Sigmoid colon (tissue), 7 donors: Measurements from ENCODE around the gene HDAC4. TPM values are rescaled to one million over a fixed set of nuclear protein-coding genes. Genes with fewer than 3 reads are reported as not detected.

ENCODE experiments used
- DNase-seq: peaks from one replicate; pipeline ENCODE4 v3.0.0-alpha.2; 2019
- H3K27ac ChIP-seq, 4 donors: fragments of 200-600 bp; sonication (generic); one replicate each; pipeline ENCODE4 v1.5.1; 2016 to 2019; ENCODE audit warnings: mild to moderate bottlenecking in 1 of 4
- H3K27me3 ChIP-seq, 3 donors: fragments of 200-600 bp; sonication (generic); one replicate each; pipeline ENCODE4 v1.5.1; 2019; ENCODE audit warnings: mild to moderate bottlenecking in 1 of 3
- H3K36me3 ChIP-seq, 4 donors: fragments of 200-600 bp; sonication (generic); one replicate each; pipeline ENCODE4 v1.5.1; 2016 to 2019
- H3K4me1 ChIP-seq, 4 donors: fragments of 200-600 bp; sonication (generic); one replicate each; pipeline ENCODE4 v1.5.1; 2017 to 2019
- H3K4me3 ChIP-seq, 4 donors: fragments of 200-600 bp; sonication (generic); one replicate each; pipeline ENCODE4 v1.5.1; 2017 to 2019; ENCODE audit warnings: mild to moderate bottlenecking in 2 of 4, moderate library complexity in 1 of 4
- H3K9me3 ChIP-seq, 4 donors: fragments of 200-600 bp in 3 of 4; sonication (generic) in 3 of 4; one replicate each; pipeline versions ENCODE4 v1.5.1 to v1.6.1; 2013 to 2019
- EP300 ChIP-seq, 4 donors: sonication (generic); formaldehyde crosslinking; IDR thresholded peaks; one replicate each; pipeline ENCODE4 v1.6.1; 2017; ENCODE audit warnings: antibody characterized with exemption in 4 of 4
- POLR2A ChIP-seq, 2 donors: fragments of 450-650 bp; IDR thresholded peaks; one replicate each; pipeline ENCODE4 v1.6.1; 2016; ENCODE audit warnings: antibody characterized with exemption in 2 of 2, mild to moderate bottlenecking in 2 of 2, moderate library complexity in 2 of 2
- POLR2AphosphoS5 ChIP-seq, 4 donors: sonication (generic); formaldehyde crosslinking; IDR thresholded peaks; one replicate each; pipeline ENCODE4 v1.6.1; 2017; ENCODE audit warnings: antibody characterized with exemption in 4 of 4
- WGBS, 2 donors: extraction: QIAGEN DNeasy Blood & Tissue Kit; methylation state at CpG; one replicate each; pipeline ENCODE4 v1.1.7; 2013; 5-methylcytosine and 5-hydroxymethylcytosine counted together
- intact Hi-C: fragments of 100-400 bp; cut with DNase I; formaldehyde crosslinking; loops from one replicate; pipeline ENCODE4 v1.15.1; 2023
- polyA plus RNA-seq, 3 donors: library from polyadenylated mRNA; stranded (reverse); fragments of 200-250 nt; gene quantifications; one replicate each; pipeline ENCODE4 v1.2.3, GENCODE V29; 2013
- total RNA-seq, 4 donors: library from RNA; depleted of rRNA; stranded (reverse); fragments of >200 nt; gene quantifications; one replicate each; pipeline ENCODE4 v1.1.0, GENCODE V29; 2016
- TF ChIP-seq, protein P1 (sequence below), 4 experiments: fragments of 450-650 bp in 3 of 4; fragments of 200-600 bp in 1 of 4; IDR thresholded peaks; one replicate each; pipeline ENCODE4 v1.5.1; 2016 to 2019; ENCODE audit warnings: antibody characterized with exemption in 4 of 4, mild to moderate bottlenecking in 3 of 4, moderate library complexity in 2 of 4
- donor health status: healthy with polysubstance abuse.
- donor health status: Bipolar disorder and iron deficiency.
- donor health status: healthy.

Gene HDAC4
- total and polyA plus RNA-seq, 7 donors = 1.8 to 196 (median 77.0) TPM

DNA sequence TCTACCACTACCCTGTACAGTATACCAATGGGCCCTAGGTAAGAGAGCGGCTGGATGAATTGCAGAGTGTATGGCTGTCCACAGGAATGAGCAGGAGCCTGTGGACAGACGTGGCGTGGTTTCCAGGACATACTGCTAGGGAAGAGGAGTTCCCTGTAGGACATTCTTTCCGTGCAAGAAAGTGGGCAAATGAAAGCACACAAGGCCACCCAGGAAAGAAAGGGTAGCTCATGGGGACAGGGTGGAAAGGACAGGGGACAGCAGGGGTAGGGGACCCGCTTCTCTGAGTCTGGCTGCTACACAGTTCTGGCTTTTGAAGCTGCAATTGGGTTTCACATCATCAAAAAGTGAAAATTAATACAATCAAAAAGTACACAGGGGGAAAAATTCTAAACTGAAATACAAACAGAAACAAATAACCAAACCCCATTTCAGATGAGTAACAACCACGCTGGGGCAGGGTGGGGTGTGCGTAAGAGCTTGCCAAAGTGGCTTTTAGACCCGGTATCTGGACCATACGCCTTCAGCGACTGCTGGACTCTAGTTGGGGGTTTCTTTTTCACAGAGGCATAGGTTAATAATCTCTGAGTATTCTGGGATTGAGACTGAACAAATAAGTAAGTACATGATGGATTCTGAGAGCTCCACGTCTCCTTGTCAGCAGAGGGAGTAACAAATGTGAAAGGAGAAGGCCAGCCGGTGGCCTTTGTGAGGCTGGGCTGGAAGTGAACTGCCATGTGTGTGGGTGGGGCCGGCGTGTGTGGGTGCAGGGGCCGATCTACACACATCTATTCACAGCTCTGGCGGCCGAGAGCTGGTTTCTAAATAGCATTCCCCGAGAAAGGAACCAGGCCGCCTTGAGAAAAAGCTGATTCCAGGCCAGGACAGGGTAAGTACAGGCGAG is 84.0 kb downstream of the HDAC4 start:
- Histone ChIP-seq H3K27ac (peak overlapping the region; percentile 77 to 97 (median 96)), H3K4me1 (peaks cover 0 to 84% (median 68%) of the 10 kb centered on the region in 4 donors), H3K4me3 (peak overlapping the region in 2 of 4 donors; percentile 5 to 12), H3K27me3 (no peaks in the 10 kb centered on the region), H3K36me3 (no peaks in the 10 kb centered on the region), H3K9me3 (no peaks in the 10 kb centered on the region)
- intact Hi-C loops = no loop called here
- TF ChIP-seq, protein P1, sequence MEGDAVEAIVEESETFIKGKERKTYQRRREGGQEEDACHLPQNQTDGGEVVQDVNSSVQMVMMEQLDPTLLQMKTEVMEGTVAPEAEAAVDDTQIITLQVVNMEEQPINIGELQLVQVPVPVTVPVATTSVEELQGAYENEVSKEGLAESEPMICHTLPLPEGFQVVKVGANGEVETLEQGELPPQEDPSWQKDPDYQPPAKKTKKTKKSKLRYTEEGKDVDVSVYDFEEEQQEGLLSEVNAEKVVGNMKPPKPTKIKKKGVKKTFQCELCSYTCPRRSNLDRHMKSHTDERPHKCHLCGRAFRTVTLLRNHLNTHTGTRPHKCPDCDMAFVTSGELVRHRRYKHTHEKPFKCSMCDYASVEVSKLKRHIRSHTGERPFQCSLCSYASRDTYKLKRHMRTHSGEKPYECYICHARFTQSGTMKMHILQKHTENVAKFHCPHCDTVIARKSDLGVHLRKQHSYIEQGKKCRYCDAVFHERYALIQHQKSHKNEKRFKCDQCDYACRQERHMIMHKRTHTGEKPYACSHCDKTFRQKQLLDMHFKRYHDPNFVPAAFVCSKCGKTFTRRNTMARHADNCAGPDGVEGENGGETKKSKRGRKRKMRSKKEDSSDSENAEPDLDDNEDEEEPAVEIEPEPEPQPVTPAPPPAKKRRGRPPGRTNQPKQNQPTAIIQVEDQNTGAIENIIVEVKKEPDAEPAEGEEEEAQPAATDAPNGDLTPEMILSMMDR (IDR thresholded peaks at IDR 0.05) = no peak
- no peak for TF ChIP-seq EP300 (IDR thresholded peaks at IDR 0.05)
- peak in 3 of 4 donors; percentile 48 to 64 (median 55) for TF ChIP-seq POLR2AphosphoS5 (IDR thresholded peaks at IDR 0.05)
- peak in 1 of 2 donors; percentile 32 for TF ChIP-seq POLR2A (IDR thresholded peaks at IDR 0.05)
- WGBS, 2 donors = 80 to 85% methylated on average over 20 of the region's 20 CpGs
- peak; percentile 93 for DNase-seq

DNA sequence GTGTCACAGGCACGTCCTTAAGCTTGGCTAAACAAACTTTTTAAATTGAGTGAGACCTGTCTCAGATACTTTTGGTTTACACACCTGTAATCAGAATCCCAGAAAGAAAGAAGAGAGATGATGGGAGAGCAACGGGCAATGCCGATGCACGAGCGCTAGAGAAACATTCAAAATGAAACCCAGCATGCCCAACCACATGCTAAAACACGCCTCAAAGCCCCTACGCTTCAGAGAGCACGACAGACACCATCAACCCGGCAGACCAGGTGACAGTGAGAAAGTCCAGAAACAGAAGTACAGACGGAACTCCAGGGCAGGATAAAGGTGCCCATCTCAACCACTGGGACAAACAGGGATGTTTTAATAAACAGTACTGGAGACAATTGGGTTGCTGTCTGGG is 85.5 kb downstream of the HDAC4 start:
- peak; percentile 50 for DNase-seq
- Histone ChIP-seq H3K27ac (peak overlapping the region in 3 of 4 donors; percentile 96 to 97 (median 96)), H3K4me3 (no peak overlapping the region), H3K9me3 (no peaks in the 10 kb centered on the region), H3K4me1 (peaks cover 4 to 88% (median 81%) of the 10 kb centered on the region in 4 donors), H3K27me3 (no peaks in the 10 kb centered on the region), H3K36me3 (no peaks in the 10 kb centered on the region)
- no peak for TF ChIP-seq EP300 (IDR thresholded peaks at IDR 0.05)
- no peak for TF ChIP-seq POLR2A (IDR thresholded peaks at IDR 0.05)
- TF ChIP-seq, protein P1 (IDR thresholded peaks at IDR 0.05) = no peak
- no peak for TF ChIP-seq POLR2AphosphoS5 (IDR thresholded peaks at IDR 0.05)
- intact Hi-C loops = no loop called here
- 89 to 92% methylated on average over 10 of the region's 10 CpGs for WGBS, 2 donors

DNA sequence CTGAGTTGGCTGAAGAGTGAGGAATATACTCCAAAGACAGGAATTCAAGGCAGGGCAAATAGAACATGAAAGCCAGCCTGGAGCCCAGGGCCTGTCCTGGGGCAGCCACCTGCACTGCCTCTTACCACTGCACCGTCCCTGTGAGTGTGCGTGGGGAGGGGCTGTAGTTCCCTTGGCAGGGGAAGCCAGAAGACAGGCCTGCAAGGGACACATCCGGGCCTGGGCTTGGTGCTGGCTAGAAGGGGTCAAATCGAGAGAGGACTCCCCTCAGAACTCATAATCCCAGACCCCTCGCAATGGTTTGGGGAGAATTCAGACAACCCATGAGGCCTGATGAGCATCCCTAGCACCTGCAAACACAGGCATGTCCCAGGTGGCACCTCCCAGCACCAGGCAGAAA is 87.0 kb downstream of the HDAC4 start:
- whole genome bisulfite sequencing, 2 donors = 93 to 95% methylated on average over 5 of the region's 5 CpGs
- peaks cover 4 to 89% (median 80%) of the 10 kb centered on the region in 4 donors for H3K4me1 ChIP-seq

DNA sequence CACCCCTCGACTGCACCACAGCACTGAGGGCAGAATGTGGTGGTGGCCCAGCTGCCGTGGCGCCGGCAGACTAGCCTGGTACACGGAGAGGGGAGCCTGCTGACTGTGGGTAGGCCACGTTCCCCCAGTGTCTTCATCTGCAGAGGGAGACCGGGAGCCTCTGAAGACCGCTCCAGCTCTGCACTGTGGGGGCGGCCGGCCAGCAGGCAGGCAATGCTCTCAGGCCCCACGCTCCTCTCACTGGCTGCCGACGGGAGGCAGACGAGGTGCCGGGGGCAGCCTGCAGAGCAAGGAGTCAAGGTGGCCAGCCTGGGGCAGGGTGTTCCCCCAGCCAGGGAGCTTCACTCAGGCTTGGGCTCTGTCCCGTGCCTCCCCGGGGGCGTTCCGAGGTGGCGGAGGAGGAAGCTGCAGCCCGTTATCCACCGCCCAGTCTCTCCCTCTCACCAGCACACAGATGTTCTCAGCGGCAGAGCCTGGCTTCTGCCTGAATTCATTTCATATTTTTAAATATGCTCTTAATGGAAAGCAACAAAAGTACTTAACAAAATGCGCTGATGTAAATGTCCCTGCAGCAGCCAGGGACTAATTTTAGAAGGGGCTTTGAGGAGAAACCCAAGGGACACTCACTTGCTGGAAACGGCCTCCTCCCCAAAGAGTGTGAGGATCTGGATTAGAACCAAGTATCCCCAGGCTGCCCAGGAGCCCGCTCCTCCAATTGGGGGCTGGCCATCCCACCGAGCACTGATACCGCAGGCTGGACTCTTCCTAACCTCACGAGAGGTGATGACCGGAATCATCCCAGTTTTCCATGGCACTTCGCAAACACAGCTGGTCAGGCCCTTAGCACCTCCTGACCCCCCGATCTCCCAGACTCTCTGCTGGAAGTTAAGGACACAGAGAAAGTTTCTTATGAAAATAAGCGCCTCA is 87.8 kb downstream of the HDAC4 start:
- H3K27ac ChIP-seq = peak overlapping the region; percentile 93 to 97 (median 96)

More for the DNA sequence above, 87.0 kb downstream of the HDAC4 start:
- peak; percentile 65 for DNase-seq
- H3K27ac ChIP-seq = peak overlapping the region; percentile 93 to 97 (median 96)
- no peaks in the 10 kb centered on the region for H3K27me3 ChIP-seq
- intact Hi-C loops = no loop called here
- H3K4me3 ChIP-seq = no peak overlapping the region
- H3K36me3 ChIP-seq = no peaks in the 10 kb centered on the region
- no peaks in the 10 kb centered on the region for H3K9me3 ChIP-seq
- TF ChIP-seq POLR2AphosphoS5 (IDR thresholded peaks at IDR 0.05) (no peak), POLR2A (IDR thresholded peaks at IDR 0.05) (no peak), EP300 (IDR thresholded peaks at IDR 0.05) (no peak)
- TF ChIP-seq, protein P1 (IDR thresholded peaks at IDR 0.05) = no peak

More for the DNA sequence above, 87.8 kb downstream of the HDAC4 start:
- H3K9me3 ChIP-seq = no peaks in the 10 kb centered on the region
- TF ChIP-seq, protein P1 (IDR thresholded peaks at IDR 0.05) = no peak
- TF ChIP-seq POLR2AphosphoS5 (IDR thresholded peaks at IDR 0.05) = peak in 3 of 4 donors; percentile 34 to 65 (median 62)
- peak in 1 of 2 donors; percentile 24 for TF ChIP-seq POLR2A (IDR thresholded peaks at IDR 0.05)
- no peak for TF ChIP-seq EP300 (IDR thresholded peaks at IDR 0.05)
- 86 to 96% methylated on average over 33 of the region's 33 CpGs for WGBS, 2 donors
- peaks cover 4 to 81% (median 74%) of the 10 kb centered on the region in 4 donors for H3K4me1 ChIP-seq
- peak; percentile 85 for DNase-seq
- H3K4me3 ChIP-seq = peak overlapping the region in 2 of 4 donors; percentile 10 to 12
- H3K27me3 ChIP-seq = no peaks in the 10 kb centered on the region
- intact Hi-C loops = no loop called here
- H3K36me3 ChIP-seq = no peaks in the 10 kb centered on the region
